Ramos (cell line): ENCODE results near the gene ADARB1.

ENCODE experiments used
- in situ Hi-C: fragments of 300-500 bp; cut with MboI; formaldehyde crosslinking; loops from one replicate; pipeline ENCODE4 v1.14.3; 2022; ENCODE audit warnings: low sequenced_read_pairs; ENCODE audit not compliant: unreplicated experiment

ADARB1 gene

DNA sequence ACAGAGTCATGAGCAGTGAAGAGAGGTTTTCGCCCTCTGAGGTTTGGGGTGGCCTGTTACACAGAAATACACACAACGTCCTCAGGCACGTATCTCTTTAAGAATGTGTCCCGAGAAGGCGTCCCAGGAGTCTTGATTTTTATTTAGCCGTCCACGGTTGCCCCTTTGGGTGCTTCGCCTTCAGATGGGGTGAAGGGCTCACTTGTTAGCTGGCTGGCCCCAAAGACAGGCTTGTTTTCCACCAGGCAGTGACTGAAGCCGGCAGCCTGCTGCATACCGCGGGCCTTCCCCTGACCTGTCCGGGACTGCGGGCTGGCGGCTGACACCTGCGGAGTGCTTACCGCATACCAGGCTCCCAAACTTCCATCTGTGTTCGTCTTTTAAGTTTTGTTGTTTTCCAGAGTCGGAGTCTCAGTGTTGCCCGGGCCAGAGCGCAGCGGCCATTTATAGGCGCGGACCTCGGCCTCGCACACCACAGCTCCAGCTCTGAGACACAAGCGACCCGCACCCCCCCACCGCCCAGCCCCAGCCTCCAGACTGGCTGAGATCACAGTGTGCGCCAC lies 1.6 kb upstream of the ADARB1 start:
- in situ Hi-C loops, result no loop called here

DNA sequence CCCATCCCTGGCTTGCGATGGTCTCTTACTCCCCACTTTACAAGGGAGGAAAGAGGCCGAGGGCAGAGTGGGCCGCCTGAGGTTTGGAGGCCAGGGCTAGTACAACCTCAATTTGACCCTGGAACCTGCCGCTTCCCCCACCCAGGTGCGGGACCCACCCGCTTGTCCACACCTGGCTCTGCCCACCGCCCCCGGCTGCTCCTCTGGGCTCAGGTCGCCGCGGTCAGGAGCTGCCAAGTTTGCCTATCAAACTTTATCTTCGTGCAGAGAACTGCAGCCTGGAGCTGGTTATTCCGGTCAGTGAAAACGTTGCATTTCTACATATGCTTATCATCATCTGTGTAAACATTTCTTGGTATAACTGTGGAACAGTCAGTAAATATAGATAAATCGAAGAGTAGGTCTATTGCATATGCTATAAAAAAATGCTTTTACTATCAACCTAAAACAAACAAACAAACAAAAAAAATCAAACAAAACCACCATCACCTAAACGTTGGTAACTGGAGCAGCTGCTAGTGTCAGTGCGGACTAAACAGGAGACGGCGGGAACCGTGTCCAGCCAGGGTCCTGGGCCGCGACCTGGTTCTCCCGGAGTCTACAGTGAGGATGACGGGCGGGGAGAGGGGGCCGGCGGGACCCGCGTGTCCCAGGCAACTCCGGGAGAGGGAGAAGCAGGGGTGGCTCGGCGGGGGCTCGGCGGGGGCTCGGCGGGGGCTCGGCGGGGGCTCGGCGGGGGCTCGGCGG lies 906 bp upstream of the ADARB1 start:
- in situ Hi-C loops, result no loop called here

DNA sequence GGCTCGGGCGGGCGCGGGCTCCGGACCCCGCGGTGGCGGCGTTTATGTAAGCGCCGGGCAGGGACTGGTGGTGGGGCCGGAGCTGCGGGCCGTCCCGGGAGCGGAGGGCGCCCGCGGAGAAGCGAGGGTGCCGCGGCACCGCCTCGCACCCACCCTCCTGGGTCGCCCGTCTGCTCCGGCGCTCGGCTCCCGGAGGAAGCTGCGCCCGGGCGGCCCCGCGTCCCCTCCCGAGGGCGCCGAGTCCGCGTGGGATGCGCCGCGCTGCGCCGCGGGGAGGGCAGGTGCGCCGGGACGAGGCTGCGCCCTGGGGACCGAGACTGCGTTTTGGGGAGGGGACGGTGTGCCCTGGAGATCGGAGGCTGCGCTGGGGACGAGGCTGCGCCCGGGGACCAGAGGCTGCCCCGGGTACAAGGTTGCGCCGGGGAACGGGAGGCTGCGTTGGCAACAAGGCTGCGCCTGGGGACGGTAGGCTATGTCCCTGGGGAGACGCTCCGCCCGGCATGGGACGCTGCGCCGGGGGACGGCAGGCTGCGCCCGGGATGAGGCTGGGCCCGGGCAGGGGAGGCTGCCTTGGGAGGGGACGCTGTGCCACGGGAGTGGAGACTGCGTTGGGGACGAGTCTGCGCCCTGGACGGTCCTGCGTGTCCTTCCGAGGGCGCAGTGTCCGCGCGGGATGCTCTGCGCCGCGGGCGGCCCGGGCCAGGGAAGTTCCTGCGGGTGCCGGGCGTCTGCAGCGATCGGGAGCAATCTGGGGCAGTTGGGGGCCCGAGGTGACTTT lies 627 bp downstream of the ADARB1 start:
- in situ Hi-C loops, result no loop called here

DNA sequence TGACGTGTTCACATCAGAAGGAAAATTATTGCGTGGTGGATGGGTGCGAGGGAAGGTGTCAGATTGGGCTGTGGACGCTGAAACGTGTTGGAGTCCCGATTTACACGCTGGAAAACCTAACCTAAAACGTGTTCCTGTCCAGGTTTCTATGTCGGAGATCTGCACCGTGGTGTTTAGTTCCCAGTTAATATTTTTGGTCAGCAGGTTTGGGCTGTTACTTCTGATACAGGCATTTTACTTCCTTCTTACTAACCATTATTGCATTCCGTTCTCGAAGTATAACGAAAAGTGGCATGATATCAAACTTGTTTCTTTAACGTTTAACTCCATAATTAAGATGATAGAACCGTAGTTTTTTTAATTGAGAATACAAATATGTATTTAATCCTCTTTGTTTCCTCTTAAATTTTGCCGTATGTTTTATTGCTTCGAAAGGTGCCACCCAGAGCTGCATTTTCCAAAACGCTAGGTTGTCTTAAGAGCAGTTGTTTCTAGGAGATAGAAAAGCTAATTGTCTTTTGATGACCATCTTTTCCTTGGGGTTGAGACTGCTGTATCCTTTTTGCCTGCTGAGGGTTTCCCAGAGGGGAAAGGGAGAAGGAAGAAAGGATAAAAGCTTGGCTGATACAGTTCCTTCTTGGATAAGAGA lies 1.3 kb downstream of the ADARB1 start:
- in situ Hi-C loops, result no loop called here

DNA sequence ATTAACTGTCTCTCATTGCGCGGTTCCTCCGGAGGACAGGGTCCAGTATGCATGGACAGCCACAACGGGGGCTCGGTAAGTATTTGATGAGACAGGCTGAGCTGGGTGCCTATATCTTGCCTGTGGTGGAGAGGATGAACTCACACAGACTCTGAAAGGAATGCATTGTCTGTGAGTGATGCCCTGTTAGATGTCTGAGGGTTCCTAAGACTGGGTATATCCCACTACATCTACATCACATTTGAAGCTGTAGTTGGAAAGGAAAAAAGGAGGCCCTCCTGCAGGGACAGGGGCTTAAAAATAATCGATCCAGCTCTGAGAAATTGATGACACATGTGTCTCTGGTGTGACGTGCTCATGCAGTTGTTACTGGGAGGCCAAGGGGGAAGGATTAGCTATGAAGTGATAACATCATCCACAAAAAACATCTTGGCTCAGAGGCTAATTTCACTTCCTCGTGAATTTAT lies 1.9 kb downstream of the ADARB1 start:
- in situ Hi-C loops, result no loop called here

DNA sequence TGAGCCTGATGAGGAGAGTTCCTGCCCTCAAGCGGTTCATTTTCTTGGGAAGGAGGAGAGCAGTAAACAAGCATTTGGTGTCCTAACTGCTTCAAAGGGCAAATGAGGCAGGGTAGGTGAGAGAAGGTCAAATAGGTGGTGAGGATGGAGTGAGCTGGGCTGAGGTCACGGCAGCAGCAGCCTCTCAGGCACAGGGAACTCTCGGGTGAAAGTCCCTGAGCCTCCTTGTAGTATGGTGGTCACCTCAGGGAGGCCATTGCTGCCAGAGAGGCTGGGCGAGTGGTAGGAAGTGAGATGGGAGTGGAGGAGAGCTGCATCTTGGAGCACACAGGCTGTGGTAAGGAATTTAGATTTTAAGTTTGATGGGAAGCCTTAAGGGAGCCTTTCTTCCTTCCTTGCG lies 4.0 kb downstream of the ADARB1 start:
- in situ Hi-C loops, result no loop called here

DNA sequence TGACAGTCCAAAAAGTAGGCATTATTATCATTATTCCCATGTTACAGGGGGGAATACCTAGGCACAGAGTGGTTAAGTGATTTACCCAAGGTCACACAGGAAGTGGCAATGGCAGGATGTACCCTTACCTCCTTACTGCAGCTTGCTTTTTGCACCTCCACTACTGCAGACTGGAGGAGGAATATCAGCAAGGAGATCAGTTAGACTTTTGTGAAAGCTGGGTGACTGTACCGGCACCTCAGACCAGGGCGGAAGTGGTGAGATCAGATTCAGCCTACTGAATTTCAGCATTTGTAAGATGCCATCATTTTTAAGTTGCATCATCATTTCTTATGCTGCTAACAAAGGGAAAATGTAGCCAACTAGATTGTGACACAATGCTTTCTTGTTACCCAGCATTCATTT lies 4.5 kb downstream of the ADARB1 start:
- in situ Hi-C loops, result no loop called here

GRCh38 chr21:45079351-45079750 lies 5.0 kb downstream of the ADARB1 start:
- in situ Hi-C loops, result no loop called here

GRCh38 chr21:45080232-45080631 lies 5.9 kb downstream of the ADARB1 start:
- in situ Hi-C loops, result no loop called here

GRCh38 chr21:45080639-45081414 lies 6.4 kb downstream of the ADARB1 start:
- in situ Hi-C loops, result no loop called here

DNA sequence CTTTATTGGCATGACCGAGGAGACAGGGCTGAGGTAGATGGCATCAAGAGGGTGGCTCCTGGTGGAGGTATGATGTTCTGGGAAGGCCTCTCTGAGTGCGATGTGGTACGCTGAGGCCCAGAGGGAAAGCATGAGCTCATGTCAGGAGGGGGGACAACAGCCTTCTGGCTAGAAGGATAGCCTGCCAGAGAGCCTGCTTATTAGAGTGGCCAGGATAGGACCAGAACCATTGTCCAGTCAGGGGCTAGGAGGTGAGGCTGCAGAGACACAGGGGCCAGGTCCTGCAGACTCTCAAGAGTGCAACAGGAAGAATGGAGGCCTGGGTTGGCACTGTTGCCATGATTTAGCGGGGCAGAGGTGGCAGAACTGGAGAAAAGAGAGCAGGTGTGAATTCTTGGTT lies 7.3 kb downstream of the ADARB1 start:
- in situ Hi-C loops, result no loop called here

DNA sequence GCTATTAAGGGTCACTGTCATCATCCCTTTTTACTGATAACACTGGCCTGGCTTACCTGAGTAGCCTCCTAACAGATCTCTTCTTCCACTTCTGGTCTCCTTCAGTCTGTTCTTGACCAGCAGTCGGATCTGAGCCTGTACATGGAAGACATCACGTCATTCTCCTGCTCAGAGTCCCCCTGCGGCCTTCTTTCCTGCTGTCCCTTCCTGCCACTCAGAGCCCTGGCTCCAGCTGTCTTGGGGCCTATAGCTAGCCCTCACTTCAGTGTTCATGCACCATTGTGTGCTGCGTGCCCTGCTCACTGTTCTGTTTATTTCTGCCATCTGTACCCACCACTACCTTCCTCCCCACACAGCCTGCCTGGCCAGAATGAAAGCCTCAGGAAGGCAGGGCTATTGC lies 8.4 kb downstream of the ADARB1 start:
- in situ Hi-C loops, result no loop called here

DNA sequence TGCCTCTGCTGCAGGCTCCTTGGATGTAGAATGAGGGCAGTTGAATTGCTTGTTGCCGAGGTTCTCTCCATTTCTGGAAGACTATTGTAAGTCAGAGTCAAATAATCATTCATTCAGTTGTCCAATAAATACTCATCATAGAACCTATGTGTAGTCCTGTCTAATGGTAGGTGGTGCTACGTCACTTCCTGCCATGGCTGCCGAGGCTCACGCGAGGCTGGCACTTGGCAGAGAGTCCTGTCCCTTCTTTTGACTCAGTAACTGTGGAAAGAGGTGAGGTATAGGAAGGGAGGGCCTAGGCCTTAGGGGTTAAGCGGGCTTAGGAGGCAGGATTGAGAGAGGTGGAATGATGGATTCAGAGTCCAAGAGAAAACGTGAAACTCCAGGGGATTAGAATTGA lies 9.7 kb downstream of the ADARB1 start:
- in situ Hi-C loops, result no loop called here

- in situ Hi-C loops, result no loop called here
Observed at GRCh38 chr21:45084881-45085536, 10.6 kb downstream of the ADARB1 start.

GRCh38 chr21:45085700-45086099 lies 11.3 kb downstream of the ADARB1 start:
- in situ Hi-C loops, result no loop called here

DNA sequence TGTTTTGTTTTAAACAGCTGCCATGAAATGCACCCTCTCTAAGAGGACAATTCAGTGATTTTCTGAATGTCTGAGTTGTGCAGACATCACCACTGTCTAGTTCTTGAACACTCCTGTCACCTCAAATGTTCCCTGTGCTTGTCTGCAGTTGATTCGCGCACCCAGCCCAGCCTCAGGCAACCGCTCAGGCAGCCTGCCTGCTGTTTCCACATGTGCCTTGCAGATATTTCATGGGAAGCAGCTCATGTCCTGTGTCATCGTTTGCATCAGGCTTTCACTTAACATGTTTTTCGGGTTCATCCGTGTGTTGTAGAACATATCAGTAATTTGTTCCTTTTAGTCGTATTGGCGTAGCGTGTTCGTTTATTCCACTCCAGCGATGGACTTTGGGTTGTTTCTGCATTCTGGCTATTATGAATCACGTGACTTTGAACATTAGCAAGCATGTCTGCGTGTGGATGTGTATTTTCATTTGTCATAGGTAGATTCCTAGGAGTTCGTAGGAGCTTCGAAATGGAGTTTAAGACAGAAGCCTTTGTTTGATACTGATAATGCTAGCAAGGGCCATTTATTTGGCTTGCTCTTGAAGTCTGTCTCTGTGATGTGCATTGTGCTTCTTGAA lies 12.1 kb downstream of the ADARB1 start:
- in situ Hi-C loops, result no loop called here

DNA sequence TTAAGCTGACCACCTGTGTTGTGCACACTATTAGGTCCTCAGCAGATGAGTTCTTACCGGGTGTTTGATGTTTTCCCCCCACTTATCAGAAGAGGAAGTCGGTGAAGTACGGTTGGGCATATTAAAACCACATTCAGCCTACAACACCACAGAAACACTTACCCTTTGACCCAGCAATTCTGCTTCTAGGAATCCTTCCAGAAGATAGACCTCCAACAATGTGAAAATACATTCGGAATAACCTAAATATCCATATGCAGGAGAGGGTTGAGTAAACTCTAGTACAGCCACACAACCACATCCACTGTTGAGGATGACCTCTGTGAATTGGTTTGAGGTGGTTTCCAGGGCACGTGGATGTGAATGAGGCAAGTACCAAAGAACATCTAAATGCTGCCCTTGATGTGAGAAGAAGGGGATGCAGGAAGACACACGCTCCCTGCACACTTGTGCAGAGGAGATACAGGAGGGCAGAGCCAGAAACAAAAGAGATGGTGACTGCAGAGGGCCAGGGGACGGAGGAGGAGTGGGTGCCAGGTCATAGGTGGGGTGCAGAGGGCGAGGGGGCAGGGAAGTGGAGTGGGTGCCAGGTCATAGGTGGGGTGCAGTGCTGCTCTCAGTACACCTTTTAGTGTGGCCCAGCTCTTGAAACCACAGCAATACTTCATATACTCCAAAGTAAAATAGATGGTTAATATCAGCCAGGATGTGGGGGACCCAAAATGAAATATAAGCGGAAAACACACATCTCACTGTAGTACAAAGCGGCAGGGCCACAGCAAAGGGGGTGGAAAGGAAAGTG lies 12.8 kb downstream of the ADARB1 start:
- in situ Hi-C loops, result no loop called here

GRCh38 chr21:45088116-45088515 lies 13.7 kb downstream of the ADARB1 start:
- in situ Hi-C loops, result no loop called here
